NCI-H1930 (cell line): ENCODE measurements around the gene RAP1GAP2.

Experiments used
- DNase-seq, 2 experiments: peaks; one replicate each; lab custom pipeline; 2025; lab: John Stamatoyannopoulos, UW

The RAP1GAP2 gene

DNA sequence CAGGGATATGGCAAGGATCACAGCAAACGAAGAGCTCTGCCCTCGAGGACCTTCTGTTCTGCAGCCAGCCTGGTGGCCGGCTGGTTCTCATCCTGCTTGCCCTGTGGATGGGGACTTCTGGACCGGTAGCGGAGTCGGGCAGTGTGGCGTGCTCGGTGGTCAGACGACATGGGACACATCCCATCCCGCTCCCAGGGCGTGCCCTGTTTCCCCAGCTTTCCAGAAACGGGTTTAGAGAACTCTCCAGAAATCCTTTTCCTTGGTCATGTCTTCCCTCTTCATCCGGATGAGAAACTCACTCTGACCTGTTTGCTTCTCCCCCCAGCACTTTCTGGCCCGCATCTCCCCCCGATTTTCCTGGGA is 151.3 kb downstream of the RAP1GAP2 start:
- no peak for DNase-seq

- no peak for DNase-seq
Measured at GRCh38 chr17:2947996-2948550, 151.8 kb downstream of the RAP1GAP2 start.

DNA sequence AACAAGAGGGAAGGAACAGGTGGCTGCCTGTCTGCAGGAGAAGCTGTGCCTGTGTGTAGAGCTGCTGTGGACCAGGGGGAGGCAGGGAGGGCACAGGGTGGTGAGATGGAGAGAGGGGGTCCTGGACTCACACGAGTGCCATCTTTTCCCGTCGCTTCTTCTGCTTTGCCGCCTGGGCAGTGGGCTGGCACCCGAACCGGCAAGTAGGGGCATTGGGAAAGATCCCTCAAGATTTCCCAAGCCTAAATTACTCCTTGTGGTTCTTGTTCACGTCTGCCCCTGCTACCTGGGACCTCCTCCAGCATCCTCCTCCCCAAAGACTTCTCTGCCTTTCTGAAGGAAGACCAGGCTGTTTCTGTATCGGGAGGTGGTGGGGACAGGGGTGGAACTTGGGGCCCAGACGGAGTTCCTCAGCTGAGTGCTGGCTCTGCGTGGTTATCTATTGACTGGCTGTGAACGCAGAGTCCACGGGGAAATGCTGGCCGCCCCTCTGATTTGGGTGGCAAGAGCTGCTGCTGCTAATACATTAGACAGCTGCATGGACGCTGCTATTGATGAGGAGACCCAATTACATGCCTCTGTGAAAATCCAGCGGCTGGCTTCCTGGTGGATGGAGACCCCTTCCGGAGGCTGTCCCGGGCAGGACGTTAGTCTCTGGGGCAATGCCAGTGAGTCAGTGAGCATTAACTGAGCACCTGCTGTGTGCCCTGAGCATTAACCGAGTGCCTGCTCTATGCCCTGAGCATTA is 152.7 kb downstream of the RAP1GAP2 start:
- DNase-seq = no peak

GRCh38 chr17:2949469-2950044 is 153.3 kb downstream of the RAP1GAP2 start:
- no peak for DNase-seq

- DNase-seq = no peak
Measured at GRCh38 chr17:2950846-2951245, 154.6 kb downstream of the RAP1GAP2 start.

DNA sequence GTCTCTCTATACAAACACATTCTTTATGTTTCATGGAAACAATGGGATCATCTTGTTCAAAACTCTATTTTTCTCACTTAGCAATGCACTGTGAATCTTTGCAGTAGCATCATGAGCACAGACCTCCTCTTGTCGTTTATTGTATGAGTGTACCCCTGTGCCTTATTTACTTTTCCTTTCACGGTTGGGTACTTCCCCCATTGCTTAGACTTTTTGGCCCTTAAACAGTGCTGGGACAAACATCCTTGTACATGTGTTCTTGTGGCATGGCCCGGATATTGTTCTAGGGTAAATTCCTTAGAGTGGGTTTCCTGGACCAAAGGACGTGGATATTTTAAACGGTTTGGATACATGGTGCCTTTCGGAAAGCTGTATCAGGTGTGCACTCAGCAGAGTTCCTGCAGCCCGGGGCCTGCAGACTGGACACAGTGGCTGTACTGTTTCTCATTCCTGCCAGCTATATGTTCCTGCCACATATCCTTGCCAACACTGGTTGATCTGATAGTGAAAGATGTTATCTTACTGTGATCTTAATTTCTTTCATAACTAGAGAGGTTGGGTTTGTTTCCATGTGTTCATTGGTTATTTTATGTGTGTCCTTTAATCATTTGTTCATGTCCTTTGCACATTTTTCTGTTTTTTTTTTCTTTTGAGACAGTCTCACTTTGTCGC is 156.1 kb downstream of the RAP1GAP2 start:
- no peak for DNase-seq

GRCh38 chr17:2954898-2955445 is 158.7 kb downstream of the RAP1GAP2 start:
- no peak for DNase-seq

DNA sequence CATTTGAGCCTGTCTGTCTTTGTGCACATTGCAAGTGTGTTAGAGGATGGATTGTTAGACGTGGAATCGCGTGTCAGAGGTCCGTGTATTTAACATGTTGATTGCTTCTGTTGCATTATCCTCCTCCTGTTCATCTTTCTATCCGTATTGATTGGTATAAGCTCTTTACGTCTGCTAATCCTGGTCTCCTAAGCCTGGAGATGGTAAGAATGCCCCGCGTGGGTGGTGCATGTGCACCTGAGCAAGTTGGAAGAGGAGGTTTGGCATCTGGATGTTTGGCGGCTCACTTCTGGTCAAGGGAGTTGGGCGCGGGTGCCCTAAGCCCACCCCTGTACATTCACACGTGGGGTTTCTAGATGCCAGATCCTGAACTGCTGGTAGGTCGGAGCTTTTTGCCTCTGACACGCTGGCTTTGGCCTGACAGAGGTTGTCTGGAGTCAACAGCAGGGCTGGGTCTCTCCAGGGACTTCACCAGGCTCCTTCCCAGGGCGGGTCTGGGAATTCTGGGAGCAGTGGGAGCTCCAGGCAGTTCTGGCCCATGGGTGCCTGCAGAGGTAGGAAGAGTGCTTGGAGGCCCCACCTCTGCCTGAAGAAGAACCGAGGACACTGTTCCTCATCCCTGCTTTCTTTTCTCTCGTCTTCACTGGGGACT is 159.8 kb downstream of the RAP1GAP2 start:
- no peak for DNase-seq

DNA sequence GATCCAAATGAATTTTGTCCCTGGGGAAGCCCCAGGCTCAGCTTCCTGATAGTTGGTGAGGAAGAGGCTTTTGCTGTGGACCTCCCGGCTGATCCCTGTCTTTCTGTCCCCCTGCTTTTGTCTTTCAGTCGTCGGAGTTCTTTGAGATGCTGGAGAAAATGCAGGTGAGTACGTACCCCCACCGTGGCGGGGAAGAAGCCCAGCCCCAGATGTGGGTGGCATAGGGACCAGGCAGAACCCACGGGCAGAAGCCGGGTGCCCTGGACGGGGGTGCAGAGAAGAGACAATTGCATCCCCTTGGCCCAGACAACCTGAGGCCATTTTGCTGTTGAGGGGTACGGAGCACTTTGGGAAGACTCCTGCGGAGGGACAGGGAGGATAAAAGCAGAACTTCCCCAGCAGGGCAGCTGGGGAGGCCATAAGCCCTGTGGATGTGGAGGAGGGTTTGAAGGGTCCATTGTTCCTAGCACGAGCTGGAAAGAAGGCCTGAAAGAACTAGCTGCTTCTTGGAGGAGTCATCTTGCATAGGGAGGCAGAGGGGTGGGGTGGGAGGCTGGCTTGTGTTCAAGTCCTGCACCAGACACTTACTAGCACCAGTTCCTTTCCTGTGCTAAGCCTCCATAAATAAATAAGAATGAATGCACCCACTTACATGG is 161.5 kb downstream of the RAP1GAP2 start:
- no peak for DNase-seq

- DNase-seq = no peak
Measured at GRCh38 chr17:2958706-2959222, 162.5 kb downstream of the RAP1GAP2 start.

DNA sequence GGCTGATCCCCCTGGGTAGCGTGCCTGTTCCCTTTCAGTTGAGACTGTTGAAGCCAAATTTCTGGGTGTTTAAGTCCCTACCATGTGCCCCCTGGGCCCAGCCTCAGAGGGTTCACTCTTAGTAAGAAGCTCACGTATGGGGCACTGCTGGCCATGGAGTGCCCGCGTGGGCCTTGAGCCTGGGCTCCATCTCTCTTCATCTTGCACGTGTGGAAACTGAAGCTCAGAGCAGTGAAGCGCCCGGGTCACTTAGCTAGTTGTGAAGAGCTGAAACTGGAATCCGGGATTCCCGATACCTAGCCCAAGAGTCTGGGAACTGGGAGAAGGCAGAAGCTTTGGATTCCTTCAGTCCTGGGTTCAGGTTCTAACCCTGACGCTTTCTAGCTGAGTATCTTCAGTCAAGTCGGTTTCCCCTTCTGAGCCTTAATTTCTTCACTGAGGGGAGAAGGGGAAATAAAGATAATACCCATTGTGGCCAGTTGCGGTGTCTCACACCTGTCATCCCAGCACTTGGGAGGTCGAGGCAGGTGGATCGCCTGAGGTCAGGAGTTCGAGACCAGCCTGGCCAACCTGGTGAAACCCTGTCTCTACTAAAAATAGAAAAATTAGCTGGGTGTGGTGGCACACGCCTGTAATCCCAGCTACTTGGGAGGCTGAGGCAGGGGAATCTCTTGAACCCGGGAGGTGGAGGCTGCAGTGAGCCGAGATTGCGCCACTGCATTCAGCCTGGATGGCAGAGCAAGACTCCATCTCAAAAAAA is 163.3 kb downstream of the RAP1GAP2 start:
- DNase-seq = no peak

DNA sequence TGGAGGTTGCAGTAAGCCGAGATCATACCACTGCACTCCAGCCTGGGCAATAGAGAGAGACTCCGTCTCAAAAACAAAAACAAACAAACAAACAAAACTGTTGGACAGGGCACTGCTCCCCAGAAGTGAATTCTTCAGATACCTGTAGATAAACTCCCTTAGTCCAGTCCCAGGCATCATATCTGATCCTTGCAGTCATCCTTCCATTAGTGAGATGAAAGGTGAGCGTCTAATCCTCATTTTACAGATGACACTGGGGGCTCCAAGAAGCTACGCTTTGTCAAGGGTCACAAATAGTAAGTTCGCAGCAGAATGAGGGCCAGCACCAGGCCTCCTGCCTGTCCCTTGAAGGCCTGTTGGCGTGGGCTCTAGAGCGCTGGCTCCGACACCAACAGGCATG is 165.2 kb downstream of the RAP1GAP2 start:
- no peak for DNase-seq

GRCh38 chr17:2962236-2962635 is 166.0 kb downstream of the RAP1GAP2 start:
- no peak for DNase-seq

GRCh38 chr17:2962729-2963128 is 166.5 kb downstream of the RAP1GAP2 start:
- no peak for DNase-seq

DNA sequence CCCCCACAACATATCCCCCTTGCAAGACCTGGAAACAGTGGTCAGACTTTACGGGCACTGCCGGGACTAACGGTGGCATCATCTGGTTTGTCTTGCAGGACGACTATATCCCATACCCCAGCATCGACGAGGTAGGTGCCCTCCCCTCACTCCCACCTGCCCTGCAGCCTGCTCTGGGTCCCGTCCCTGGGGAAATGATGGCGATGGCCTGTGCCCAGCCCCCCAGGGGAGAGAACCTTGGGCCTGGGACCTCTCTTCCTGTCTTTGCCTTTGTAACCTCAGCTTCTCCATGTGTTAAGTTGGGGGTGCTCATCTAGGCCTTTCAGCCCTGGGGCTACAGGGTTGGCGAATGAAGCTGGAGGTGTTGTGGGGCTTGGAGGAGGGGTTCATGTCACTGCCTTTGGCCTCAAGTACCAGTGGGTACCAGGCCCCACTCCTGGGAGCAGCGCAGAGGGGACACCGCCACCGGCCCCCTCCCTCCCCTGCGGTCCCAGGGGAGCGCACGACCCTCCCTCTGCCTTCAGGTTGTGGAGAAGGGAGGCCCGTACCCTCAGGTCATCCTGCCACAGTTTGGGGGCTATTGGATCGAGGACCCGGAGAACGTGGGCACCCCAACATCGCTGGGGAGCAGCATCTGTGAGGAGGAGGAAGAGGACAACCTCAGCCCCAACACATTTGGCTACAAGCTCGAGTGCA is 167.2 kb downstream of the RAP1GAP2 start:
- DNase-seq = no peak

GRCh38 chr17:2964028-2964356 is 167.8 kb downstream of the RAP1GAP2 start:
- no peak for DNase-seq

DNA sequence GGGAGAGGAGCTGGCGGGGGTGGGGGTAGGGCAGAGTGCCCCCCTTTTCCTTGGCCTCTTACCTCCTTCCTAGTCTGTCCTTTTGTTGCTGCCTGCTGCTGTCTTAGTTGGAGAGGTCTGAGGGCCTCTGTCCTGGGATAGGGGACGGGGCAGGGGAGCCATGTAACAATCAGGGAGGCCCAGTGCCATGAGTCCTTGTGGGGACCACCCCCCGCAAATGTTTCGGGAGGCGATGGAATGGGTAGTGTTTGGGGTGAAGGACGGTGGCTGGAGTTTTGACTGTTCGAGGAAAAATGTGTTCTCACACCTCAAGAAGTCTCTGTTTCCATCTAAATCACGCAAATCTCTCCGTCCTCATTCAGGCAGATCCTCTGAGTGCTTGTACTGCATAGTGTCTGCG is 168.1 kb downstream of the RAP1GAP2 start:
- DNase-seq = no peak

DNA sequence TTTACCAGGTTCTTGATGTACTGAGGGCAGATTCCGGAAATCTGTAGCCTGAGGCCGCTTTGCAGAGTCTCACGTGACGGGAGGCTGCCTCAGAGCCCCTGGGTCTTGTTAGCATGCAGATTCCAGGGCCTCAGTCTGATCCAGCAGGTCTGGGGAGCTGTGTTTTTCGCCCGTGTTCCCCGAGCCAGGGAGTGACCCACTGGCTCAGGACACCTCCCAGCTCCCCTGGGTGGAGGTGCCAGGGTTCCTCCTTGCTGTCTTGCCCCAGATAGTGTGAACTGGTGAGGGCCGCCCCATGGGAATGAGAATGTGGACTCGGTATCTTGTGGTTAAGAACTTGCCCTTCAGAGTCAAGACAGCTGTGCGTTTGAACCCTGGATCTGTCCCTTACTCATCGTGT is 168.6 kb downstream of the RAP1GAP2 start:
- DNase-seq = no peak

DNA sequence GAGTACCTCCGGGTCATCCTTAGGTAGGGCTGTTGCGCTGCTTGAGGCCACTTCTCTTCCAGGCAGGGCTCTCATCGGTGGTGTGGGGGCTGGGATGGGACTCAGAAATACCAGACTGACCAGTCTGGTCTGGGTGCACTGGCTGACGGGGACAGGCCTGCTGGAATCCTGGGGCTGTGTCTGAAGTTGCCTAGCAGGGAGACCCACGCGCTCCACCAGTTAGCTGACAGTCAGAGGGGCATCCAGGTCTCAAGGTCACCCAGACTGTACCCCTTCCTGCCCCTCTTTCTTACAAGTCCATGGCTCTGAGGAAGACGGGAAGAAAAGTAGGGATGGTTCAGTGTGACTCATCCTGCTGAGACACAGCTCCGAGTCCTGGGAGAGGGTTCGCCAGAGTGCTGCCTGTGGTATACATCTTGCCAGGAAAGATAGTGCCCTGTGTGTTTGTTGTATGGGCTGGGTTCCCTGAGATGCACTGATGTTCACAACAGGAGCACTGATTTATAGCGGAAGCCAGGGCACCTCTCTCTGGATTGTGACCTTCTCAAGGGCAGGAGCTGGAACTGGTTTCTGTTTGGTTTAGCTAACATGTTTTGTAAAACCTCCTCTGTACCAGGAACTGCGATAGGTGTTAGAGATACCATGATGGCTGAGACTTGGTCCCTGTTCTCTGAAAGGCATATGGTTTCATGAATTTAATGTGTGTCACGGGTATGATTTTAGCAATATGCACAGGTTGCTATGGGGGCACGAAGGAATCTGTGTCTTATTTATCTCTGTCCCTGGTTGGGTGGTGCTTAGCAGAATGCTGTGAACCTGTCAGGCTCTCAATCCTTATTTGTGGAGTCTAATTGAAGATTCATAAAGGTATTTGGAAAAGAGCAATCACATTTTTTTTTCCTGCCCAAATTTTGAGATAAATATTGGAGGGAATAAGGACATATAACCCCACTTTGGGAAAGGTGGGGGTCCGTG is 169.7 kb downstream of the RAP1GAP2 start:
- DNase-seq = no peak
